HG03045 (cell line): Measurements from ENCODE around the gene PRKAA2.

Experiments
- ATAC-seq: cut with Tn5 transposase; IDR thresholded peaks from one replicate; pipeline ENCODE4 v1.9.1; 2021; ENCODE audit warnings: mild to moderate bottlenecking, moderate library complexity; ENCODE audit not compliant: unreplicated experiment

PRKAA2 gene

GRCh38 chr1:56712150-56712549 lies 67.0 kb downstream of the PRKAA2 start:
- ATAC-seq = no peak

GRCh38 chr1:56713112-56713511 lies 68.0 kb downstream of the PRKAA2 start:
- no peak for ATAC-seq

GRCh38 chr1:56715156-56715555 lies 70.0 kb downstream of the PRKAA2 start:
- ATAC-seq = no peak

- ATAC-seq = no peak
These were observed 74.1 kb downstream of the PRKAA2 start for GRCh38 chr1:56719171-56719570.

GRCh38 chr1:56726706-56727105 lies 81.6 kb downstream of the PRKAA2 start:
- no peak for ATAC-seq

- no peak for ATAC-seq
These were observed 83.8 kb downstream of the PRKAA2 start for GRCh38 chr1:56728964-56729363.

GRCh38 chr1:56745231-56745630 lies 100.1 kb downstream of the PRKAA2 start:
- ATAC-seq = no peak

- no peak for ATAC-seq
These were observed 109.8 kb downstream of the PRKAA2 start for GRCh38 chr1:56754708-56755479.

- ATAC-seq = no peak
These were observed 110.8 kb downstream of the PRKAA2 start for GRCh38 chr1:56755911-56756310.

GRCh38 chr1:56758135-56758534 lies 113.0 kb downstream of the PRKAA2 start:
- no peak for ATAC-seq

GRCh38 chr1:56758794-56759193 lies 113.7 kb downstream of the PRKAA2 start:
- no peak for ATAC-seq
